HG03097 (cell line): ENCODE measurements around the gene TAS1R1.

Experiments
- ATAC-seq: cut with Tn5 transposase; IDR thresholded peaks from one replicate; pipeline ENCODE4 v1.9.1; 2021; ENCODE audit not compliant: unreplicated experiment, low FRiP score

The TAS1R1 gene

GRCh38 chr1:6627031-6627430 is 71.9 kb downstream of the TAS1R1 start:
- ATAC-seq, result no peak

DNA sequence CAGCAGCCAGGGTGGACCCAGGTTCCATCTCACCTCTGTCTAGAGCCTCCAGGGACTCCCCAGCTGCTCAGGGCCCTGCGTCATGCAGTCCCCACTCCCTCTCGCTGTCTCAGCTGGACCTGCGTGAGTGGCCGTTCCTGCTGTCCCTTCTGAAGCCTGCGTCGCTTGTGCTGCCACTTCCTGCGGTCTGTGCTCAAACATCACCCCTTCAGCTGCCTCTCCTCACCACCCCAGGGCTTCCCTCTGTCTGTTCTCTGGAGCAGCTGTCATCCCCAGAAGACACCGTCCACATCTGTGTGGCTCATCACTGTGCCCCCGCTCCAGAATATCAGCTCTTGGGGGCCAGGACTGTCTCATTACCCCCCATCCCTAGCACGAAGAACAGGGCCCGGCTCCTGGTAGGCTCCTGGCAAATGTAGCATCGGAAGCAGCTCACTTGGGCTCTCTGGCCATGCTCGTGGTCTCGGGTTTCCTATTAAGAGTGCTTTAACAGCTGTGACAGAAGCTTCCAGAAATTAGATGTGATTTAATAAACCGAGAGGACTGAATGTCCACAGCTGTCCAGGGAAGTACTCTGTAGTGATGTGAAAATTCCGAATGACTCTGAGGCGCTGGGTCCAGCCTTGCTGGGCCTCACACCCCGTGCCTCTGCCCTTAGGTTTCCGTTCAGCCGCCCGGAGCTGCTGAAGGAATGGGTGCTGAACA is 72.9 kb downstream of the TAS1R1 start:
- ATAC-seq, result no peak

DNA sequence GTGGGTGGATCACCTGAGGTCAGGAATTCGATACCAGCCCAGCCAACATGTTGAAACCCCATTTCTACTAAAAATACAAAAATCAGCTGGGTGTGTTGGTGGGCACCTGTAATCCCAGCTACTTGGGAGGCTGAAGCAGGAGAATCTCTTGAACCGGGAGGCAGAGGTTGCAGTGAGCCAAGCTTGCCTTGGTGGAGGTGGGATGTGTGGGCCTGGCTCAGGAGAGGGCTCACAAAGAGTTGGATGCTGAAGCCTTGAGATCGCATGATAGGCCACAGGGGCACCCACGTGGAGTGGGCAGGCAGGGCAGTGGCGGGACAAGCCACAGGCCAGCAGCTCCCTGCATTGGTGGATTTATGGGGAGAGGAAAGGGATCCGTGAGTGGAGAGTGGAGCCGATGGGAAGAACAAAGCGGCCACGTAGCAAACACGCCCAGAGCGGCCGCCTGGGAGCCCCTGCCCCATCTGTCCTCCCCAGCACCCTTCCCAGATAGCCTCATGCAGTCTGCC is 73.9 kb downstream of the TAS1R1 start:
- ATAC-seq, result no peak
